ENCODE measurements around the gene BANP. TPM values are rescaled to one million over a fixed set of nuclear protein-coding genes. Genes with fewer than 3 reads are reported as not detected.
"Not testable (repeated sequence)": the region's sequence is repeated elsewhere in the genome, so short reads cannot be mapped to it uniquely, and the experiment has no call there.

BANP gene
- total and polyA plus RNA-seq, 2 donors (not counting 3 experiments of a cell fraction or from before 2014, with no cell fraction given): 22.4 to 33.8 TPM

- H3K79me2 ChIP-seq (ENCODE audit: control insufficient read depth, insufficient read depth, low read length); DNase-seq (ENCODE audit: low read depth, low spot score); dilution Hi-C loops (cut with MboI; ENCODE audit: extremely low pct_ligation_motif_present, low sequenced_read_pairs); intact Hi-C loops (cut with micrococcal nuclease); H3K27me3 ChIP-seq (ENCODE audit: control insufficient read depth in 2 of 2, insufficient read depth in 2 of 2, low read length in 2 of 2); H3K4me1 ChIP-seq (ENCODE audit: control insufficient read depth, extremely low read depth, insufficient read depth, low read length); H3K27ac ChIP-seq (ENCODE audit: insufficient read depth, low read depth, low read length); CTCF ChIA-PET; H3K4me2 ChIP-seq (ENCODE audit: insufficient read depth, low read length); H3K4me3 ChIP-seq (replicated peaks in 1 of 3; ENCODE audit: insufficient read depth in 1 of 3, low read depth in 1 of 3, low read length in 3 of 3); H3K9me1 ChIP-seq (replicated peaks; ENCODE audit: control insufficient read depth, extremely low read depth, insufficient read depth, low read length); BruUV-seq (replicated peaks); H4K20me1 ChIP-seq (replicated peaks; ENCODE audit: control insufficient read depth, extremely low read depth, insufficient read depth, low read length); POLR2A ChIA-PET; H2AFZ ChIP-seq (ENCODE audit: low read depth, low read length); H3K9me3 ChIP-seq (replicated peaks; ENCODE audit: control insufficient read depth, insufficient read depth, low read length); H3K9ac ChIP-seq (replicated peaks; ENCODE audit: extremely low read depth, insufficient read depth, low read length); FAIRE-seq; H3K36me3 ChIP-seq (ENCODE audit: control insufficient read depth in 2 of 2, extremely low read depth in 1 of 2, insufficient read depth in 2 of 2, low read length in 2 of 2): not testable (repeated sequence)
Observed at GRCh38 chr16:87988596-87988995, 37.4 kb downstream of the BANP start.

GRCh38 chr16:87990254-87990653 is 39.0 kb downstream of the BANP start:
- CTCF ChIA-PET, FAIRE-seq: not testable (repeated sequence)

GRCh38 chr16:87992142-87992541 is 40.9 kb downstream of the BANP start:
- DNase-seq (ENCODE audit: low read depth, low spot score); H3K36me3 ChIP-seq (ENCODE audit: control insufficient read depth in 2 of 2, extremely low read depth in 1 of 2, insufficient read depth in 2 of 2, low read length in 2 of 2); H3K27ac ChIP-seq (ENCODE audit: insufficient read depth, low read depth, low read length); H3K79me2 ChIP-seq (ENCODE audit: control insufficient read depth, insufficient read depth, low read length); H3K4me1 ChIP-seq (ENCODE audit: control insufficient read depth, extremely low read depth, insufficient read depth, low read length); CTCF ChIA-PET; H3K27me3 ChIP-seq (ENCODE audit: control insufficient read depth in 2 of 2, insufficient read depth in 2 of 2, low read length in 2 of 2); H3K9me3 ChIP-seq (replicated peaks; ENCODE audit: control insufficient read depth, insufficient read depth, low read length); H3K4me2 ChIP-seq (ENCODE audit: insufficient read depth, low read length); H3K9me1 ChIP-seq (replicated peaks; ENCODE audit: control insufficient read depth, extremely low read depth, insufficient read depth, low read length); intact Hi-C loops (cut with micrococcal nuclease); H4K20me1 ChIP-seq (replicated peaks; ENCODE audit: control insufficient read depth, extremely low read depth, insufficient read depth, low read length); BruUV-seq (replicated peaks); POLR2A ChIA-PET; dilution Hi-C loops (cut with MboI; ENCODE audit: extremely low pct_ligation_motif_present, low sequenced_read_pairs); H3K9ac ChIP-seq (replicated peaks; ENCODE audit: extremely low read depth, insufficient read depth, low read length); H2AFZ ChIP-seq (ENCODE audit: low read depth, low read length); H3K4me3 ChIP-seq (replicated peaks in 1 of 3; ENCODE audit: insufficient read depth in 1 of 3, low read depth in 1 of 3, low read length in 3 of 3): not testable (repeated sequence)
- peak; percentile 62 for FAIRE-seq

More at GRCh38 chr16:87990254-87990653, 39.0 kb downstream of the BANP start:
- H3K27ac ChIP-seq (ENCODE audit: insufficient read depth, low read depth, low read length); H3K27me3 ChIP-seq (ENCODE audit: control insufficient read depth in 2 of 2, insufficient read depth in 2 of 2, low read length in 2 of 2); H3K4me3 ChIP-seq (replicated peaks in 1 of 3; ENCODE audit: insufficient read depth in 1 of 3, low read depth in 1 of 3, low read length in 3 of 3); BruUV-seq (replicated peaks); dilution Hi-C loops (cut with MboI; ENCODE audit: extremely low pct_ligation_motif_present, low sequenced_read_pairs); H3K79me2 ChIP-seq (ENCODE audit: control insufficient read depth, insufficient read depth, low read length); H3K9ac ChIP-seq (replicated peaks; ENCODE audit: extremely low read depth, insufficient read depth, low read length); DNase-seq (ENCODE audit: low read depth, low spot score); H3K4me2 ChIP-seq (ENCODE audit: insufficient read depth, low read length); H3K9me1 ChIP-seq (replicated peaks; ENCODE audit: control insufficient read depth, extremely low read depth, insufficient read depth, low read length); POLR2A ChIA-PET; H3K36me3 ChIP-seq (ENCODE audit: control insufficient read depth in 2 of 2, extremely low read depth in 1 of 2, insufficient read depth in 2 of 2, low read length in 2 of 2); H3K9me3 ChIP-seq (replicated peaks; ENCODE audit: control insufficient read depth, insufficient read depth, low read length); H3K4me1 ChIP-seq (ENCODE audit: control insufficient read depth, extremely low read depth, insufficient read depth, low read length); H4K20me1 ChIP-seq (replicated peaks; ENCODE audit: control insufficient read depth, extremely low read depth, insufficient read depth, low read length); intact Hi-C loops (cut with micrococcal nuclease); H2AFZ ChIP-seq (ENCODE audit: low read depth, low read length): not testable (repeated sequence)

Data from endothelial cell of umbilical vein (primary cell).